ENCODE data around the gene BRINP1. TPM values are rescaled to one million over a fixed set of nuclear protein-coding genes. Genes with fewer than 3 reads are reported as not detected.

BRINP1 gene
- total and polyA plus RNA-seq, 8 donors, result 0.09 to 0.70 (median 0.15) TPM; not detected in 1

GRCh38 chr9:119333507-119334229 lies 35.6 kb downstream of the BRINP1 start:
- TF ChIP-seq CTCF (IDR thresholded peaks at IDR 0.05), result no peak
- intact Hi-C loops (cut with DNase I), result no loop called here

DNA sequence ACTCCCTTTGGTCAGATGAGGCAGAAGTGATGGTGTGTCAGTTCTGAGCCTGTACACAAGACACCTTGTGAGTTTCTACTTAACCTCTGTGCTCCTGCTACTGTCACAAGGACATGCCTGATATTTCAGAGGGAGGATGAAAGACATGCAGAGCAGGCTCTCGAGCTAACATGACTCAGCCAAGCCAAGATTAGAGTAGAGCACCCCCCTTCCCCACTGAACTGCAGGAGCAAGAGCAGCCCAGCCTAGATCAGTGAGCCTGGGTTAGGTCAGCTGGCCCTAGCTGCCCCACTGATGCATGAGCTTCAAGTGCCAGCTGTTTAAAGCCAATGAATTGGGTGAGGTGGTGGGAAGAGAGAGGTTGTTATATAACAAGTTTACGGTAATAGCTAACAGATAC lies 36.7 kb downstream of the BRINP1 start:
- no peak for ATAC-seq
- H3K36me3 ChIP-seq, result no peaks in the 10 kb centered on the region

More at GRCh38 chr9:119333507-119334229, 35.6 kb downstream of the BRINP1 start:
- no peak for ATAC-seq
- no peak for DNase-seq
- Histone ChIP-seq H3K4me3 (no peak overlapping the region), H3K27me3 (no peaks in the 10 kb centered on the region), H3K9me3 (peaks cover 0 to 16% of the 10 kb centered on the region in 2 donors), H3K27ac (no peak overlapping the region), H3K4me1 (no peaks in the 10 kb centered on the region), H3K36me3 (no peaks in the 10 kb centered on the region)

GRCh38 chr9:119322184-119322583 lies 47.1 kb downstream of the BRINP1 start:
- intact Hi-C loops (cut with DNase I), result no loop called here
- DNase-seq, result peak in 2 of 4 donors; percentile 32 to 46

More for the DNA sequence above, 36.7 kb downstream of the BRINP1 start:
- intact Hi-C loops (cut with DNase I), result no loop called here
- Histone ChIP-seq H3K27me3 (no peaks in the 10 kb centered on the region), H3K27ac (no peak overlapping the region), H3K4me3 (no peak overlapping the region), H3K9me3 (peaks cover 0 to 18% of the 10 kb centered on the region in 2 donors), H3K4me1 (no peaks in the 10 kb centered on the region)
- no peak for TF ChIP-seq CTCF (IDR thresholded peaks at IDR 0.05)
- DNase-seq, result no peak

DNA sequence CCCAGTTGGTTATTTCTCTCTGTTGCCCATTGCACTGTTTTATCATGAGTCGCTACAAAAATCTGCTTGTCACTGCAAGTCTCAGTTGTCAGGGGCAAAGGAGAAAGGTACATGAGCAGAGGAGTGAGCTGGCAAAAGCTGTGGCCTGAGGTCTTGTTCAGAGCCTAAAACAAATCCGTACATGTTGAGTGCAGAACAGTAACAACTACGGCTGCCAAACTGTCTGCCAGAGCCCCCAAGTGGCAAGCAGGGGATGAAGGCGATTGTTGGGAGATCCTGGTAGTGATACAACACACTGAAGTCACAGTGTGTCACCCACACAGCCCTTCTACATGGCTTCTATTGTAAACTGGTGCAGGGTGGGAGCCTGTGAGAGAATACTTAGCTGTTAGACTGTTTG lies 50.9 kb downstream of the BRINP1 start:
- intact Hi-C loops (cut with DNase I), result no loop called here
- no peaks in the 10 kb centered on the region for H3K4me1 ChIP-seq
- ATAC-seq, result no peak
- TF ChIP-seq CTCF (IDR thresholded peaks at IDR 0.05), result no peak
- no peak for DNase-seq
- H3K27me3 ChIP-seq, result no peaks in the 10 kb centered on the region
- H3K36me3 ChIP-seq, result no peaks in the 10 kb centered on the region
- H3K27ac ChIP-seq, result no peak overlapping the region
- H3K9me3 ChIP-seq, result no peaks in the 10 kb centered on the region
- H3K4me3 ChIP-seq, result no peak overlapping the region

More at GRCh38 chr9:119322184-119322583, 47.1 kb downstream of the BRINP1 start:
- Histone ChIP-seq H3K27ac (no peak overlapping the region), H3K27me3 (no peaks in the 10 kb centered on the region), H3K4me3 (no peak overlapping the region), H3K9me3 (no peaks in the 10 kb centered on the region), H3K4me1 (no peaks in the 10 kb centered on the region), H3K36me3 (no peaks in the 10 kb centered on the region)
- ATAC-seq, result peak; percentile 35
- TF ChIP-seq CTCF (IDR thresholded peaks at IDR 0.05), result no peak

- no peak overlapping the region for H3K27ac ChIP-seq
- no peaks in the 10 kb centered on the region for H3K27me3 ChIP-seq
- no peaks in the 10 kb centered on the region for H3K4me1 ChIP-seq
- ATAC-seq, result no peak
- H3K4me3 ChIP-seq, result no peak overlapping the region
- intact Hi-C loops (cut with DNase I), result no loop called here
- DNase-seq, result no peak
- no peaks in the 10 kb centered on the region for H3K9me3 ChIP-seq
- no peak for TF ChIP-seq CTCF (IDR thresholded peaks at IDR 0.05)
- H3K36me3 ChIP-seq, result no peaks in the 10 kb centered on the region
Measured at GRCh38 chr9:119313846-119314245, 55.4 kb downstream of the BRINP1 start.

All from left lung (tissue), 10 donors.